Measurements from ENCODE around the gene NRN1. TPM values are rescaled to one million over a fixed set of nuclear protein-coding genes. Genes with fewer than 3 reads are reported as not detected.

NRN1 gene
- total RNA-seq, 2 experiments from 2014 or later = 0.61 to 0.86 TPM

GRCh38 chr6:6003621-6004366, 2.9 kb downstream of the NRN1 start:
- POLR2A ChIA-PET = no interaction called here
- CTCF ChIA-PET = interaction anchor here (1.8 kb wide), 1 partner anchor 9 kb away, joined by 7 read pairs; no protein-coding TSS in a partner anchor

GRCh38 chr6:6002848-6003620, 3.7 kb downstream of the NRN1 start:
- ChIA-PET CTCF (interaction anchor here (1.8 kb wide), 1 partner anchor 9 kb away, joined by 7 read pairs; no protein-coding TSS in a partner anchor), POLR2A (no interaction called here)

DNA sequence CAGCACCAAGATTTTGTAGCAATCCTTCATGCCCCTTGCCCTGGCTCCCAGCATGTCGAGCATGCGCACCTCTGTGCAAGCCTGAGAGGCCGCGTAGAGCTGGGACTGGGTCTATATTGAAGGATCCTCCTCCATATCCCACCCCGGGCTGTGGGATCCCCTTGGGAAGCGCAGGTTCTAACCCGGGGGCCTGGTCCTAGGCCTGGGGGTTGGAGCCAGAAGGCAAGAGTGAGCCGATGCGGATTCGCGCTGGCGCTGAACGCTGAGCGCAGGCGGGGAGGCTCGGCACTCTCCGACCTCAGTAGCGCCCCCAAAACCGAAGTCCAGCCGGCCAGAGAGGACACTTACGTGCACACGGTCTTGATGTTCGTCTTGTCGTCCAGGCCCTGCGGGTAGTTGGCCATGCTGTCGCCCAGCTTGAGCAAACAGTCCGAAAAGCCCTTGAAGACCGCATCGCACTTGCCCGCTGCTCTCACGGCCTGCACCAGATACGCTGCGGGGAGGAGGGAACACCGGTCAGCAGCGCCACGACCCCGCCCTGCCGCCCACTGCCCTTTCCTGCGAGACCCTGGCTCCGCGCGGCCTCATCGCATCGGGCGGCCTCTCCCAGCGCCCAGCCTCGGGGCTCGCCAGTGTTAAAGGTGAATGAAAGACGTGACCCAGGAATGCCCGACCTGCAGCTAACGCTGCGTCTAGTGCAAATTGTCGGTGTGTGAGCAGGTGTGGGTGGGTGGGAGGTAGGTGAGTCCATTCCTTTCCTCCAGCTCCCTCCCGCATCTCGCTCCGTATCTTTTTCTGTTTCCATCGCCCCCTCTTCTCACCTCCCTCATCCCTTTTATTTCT, 4.5 kb downstream of the NRN1 start:
- CTCF ChIA-PET = no interaction called here
- POLR2A ChIA-PET = no interaction called here

GRCh38 chr6:6001443-6001842, 5.3 kb downstream of the NRN1 start:
- ChIA-PET CTCF (no interaction called here), POLR2A (no interaction called here)

GRCh38 chr6:5999688-6000608, 6.8 kb downstream of the NRN1 start:
- CTCF ChIA-PET = interaction anchor here (0.7 kb wide), 1 partner anchor 98 kb away, joined by 5 read pairs; no protein-coding TSS in a partner anchor

DNA sequence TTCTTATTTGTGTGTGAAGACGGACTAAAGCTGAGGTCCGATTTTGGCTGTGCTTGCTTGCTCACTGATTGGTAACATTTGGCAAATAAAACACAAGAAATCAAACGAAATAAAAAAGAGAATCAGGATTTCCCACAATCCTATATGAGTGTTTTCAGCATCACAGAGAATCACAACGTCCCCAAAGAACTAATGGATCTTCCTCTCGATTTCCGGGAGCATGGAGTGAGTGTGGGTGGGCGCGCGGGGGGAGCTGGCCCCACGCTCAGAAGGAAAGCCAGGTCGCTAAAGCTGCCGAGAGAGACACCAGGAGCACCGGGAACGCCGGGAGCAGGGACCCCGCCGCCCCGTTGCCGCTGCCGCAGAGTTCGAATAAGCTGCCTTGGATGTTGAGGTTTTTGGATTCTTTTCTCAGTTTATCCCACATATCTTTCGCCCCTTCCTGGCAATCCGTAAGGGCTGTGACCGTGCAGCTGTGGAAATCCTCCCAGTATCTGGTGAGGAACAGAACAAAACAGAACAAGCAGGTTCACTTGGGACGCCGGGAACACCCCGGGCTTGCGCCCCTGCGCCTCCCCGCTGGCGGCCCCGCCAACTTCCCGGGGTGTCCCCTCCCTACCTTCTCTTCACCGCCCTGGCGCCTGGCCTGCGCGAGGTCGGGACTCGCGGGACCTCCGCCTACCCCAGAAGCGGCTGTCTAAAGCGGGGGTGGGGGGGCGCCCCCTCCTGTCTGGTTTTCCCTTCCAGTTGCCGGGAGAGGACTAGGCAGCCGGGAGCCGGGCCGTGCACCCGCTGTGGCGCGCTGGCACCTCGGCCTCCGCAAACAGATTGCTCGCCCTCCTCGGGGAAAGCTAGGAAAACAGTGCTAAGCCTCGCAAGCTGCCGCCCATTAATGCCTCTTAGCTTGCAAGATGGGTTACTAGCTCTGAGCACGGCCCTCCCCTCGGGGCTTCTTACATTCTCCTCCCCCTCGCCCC, 7.7 kb downstream of the NRN1 start:
- ChIA-PET POLR2A (no interaction called here), CTCF (no interaction called here)

More at GRCh38 chr6:5999688-6000608, 6.8 kb downstream of the NRN1 start:
- POLR2A ChIA-PET = no interaction called here

- POLR2A ChIA-PET = no interaction called here
- CTCF ChIA-PET = interaction anchor here (1.4 kb wide), 1 partner anchor 11 kb away, joined by 4 read pairs; no protein-coding TSS in a partner anchor
Observed at GRCh38 chr6:5998236-5998635, 8.5 kb downstream of the NRN1 start.

- CTCF ChIA-PET = interaction anchor here (1.4 kb wide), 1 partner anchor 11 kb away, joined by 4 read pairs; no protein-coding TSS in a partner anchor
Observed at GRCh38 chr6:5997420-5997987, 9.2 kb downstream of the NRN1 start.

DNA sequence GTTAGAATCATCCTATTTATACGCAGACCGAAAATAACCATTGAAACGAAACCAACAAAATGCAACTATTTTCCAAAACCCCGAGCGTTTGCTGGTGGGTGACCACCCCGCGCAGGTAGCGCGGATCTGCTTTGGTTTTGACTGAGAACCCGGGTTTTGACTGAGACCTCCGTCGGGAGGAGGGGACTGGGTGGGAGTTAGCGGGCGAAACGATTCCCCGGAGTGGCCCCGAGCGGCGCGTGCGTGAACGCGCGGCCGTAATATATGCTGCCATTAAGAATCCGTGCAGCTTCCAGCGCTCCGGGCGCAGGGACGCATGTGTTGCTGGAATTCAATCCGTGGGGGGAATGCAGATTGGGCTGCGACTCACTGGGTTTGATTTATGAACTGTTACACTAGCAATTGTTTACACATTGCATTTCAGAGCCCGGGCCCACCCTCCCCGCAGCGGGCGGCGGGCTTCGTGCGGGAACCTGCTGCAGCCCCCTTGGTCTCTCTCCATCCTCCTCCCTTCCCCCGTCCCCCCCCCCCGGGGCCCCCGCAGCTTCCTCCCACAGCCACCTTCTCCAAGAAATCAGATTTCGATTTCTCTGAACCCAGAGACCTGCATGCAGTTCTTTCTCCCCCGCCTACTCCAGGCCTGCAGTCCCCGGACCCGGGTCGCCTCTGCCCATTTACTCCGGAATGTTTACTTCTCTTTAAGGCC, 9.9 kb downstream of the NRN1 start:
- ChIA-PET POLR2A (no interaction called here), CTCF (interaction anchor here (1.4 kb wide), 1 partner anchor 12 kb away, joined by 4 read pairs; no protein-coding TSS in a partner anchor)

More at GRCh38 chr6:5997420-5997987, 9.2 kb downstream of the NRN1 start:
- POLR2A ChIA-PET = no interaction called here

DNA sequence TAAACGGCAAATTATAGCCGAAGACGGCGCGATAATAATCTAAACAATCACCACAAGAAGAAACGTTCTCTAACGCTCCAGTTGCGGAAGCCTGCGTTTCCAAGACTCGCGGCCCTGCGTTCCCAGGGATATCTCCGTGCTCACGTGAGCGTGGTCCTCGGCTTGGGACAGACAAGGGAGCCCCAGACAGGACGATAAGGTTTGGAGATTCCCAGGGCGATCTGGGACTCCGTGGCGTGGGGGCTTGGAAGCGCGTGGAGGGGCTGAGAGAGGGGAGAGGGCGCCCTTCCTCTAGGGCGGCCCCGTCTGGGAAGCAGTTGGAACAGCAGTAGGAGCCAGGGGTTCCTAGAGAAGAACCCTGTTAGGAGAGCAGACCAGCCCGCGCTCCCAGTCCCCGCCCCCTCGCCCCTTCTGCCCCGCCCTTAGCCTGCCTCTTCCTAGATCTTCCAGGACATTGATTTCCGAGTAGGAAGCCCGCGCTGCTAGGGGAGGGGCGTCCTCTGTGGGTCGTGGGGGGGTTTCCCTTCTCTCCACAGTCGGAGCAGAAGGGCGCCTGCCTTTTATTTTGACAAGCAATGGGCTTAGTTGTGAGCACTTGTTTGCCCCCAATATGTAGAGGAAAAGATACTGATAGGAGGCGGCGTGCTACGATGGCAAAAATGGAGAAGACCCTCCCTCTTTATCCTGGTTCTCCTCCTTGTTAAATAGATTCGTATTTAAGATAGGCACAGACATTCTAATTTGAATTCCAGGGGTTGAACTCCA, 10.6 kb downstream of the NRN1 start:
- ChIA-PET CTCF (no interaction called here), POLR2A (no interaction called here)

DNA sequence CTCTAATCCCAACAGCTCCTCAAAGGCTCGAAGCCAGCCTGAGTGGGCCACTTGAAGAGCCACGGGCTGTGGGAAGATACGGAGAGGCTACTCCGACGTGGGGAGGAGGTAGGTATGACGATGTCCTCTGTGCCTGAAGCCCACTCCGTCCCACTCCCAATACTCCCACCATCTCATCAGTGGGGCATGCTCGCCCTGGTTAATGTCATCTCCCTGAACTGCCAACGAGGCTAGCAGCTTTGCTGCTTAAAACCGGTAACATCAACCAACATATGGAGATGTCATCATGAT, 11.1 kb downstream of the NRN1 start:
- ChIA-PET POLR2A (no interaction called here), CTCF (interaction anchor here (1.9 kb wide), 1 partner anchor 12 kb away, joined by 9 read pairs; the partner anchor contains the start of gene NRN1)

DNA sequence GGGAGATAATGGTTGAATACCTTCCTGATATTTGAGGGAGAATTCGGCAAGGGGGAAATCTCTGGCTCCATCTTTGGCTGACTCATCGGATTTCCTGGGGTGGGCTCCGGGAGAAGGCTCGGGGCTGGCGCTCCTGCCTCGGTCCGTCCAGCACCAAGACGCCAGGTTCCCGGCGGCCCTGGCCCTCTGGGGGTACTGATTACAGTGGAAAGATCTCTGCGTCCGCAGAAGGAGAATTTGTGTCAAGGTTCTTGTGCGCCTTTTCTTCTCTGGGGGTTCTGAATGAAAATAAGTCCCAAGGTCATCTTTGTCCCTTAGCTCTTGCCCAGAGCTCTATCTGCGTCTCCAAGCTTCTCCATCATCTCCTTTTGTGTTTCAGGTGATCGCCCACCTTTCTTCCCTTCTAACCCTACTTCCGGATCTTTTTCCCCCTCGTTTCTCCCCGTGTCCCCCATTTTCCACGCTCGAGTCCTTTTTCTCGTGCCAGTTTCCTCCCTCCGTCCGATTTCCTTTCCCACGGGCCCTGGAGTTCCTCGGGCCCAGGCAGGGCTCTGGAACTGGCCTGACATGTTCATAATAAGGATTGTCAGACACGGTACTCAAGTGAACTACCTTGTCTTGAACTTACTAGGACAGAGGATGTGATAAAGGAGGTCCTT, 11.6 kb downstream of the NRN1 start:
- ChIA-PET POLR2A (no interaction called here), CTCF (interaction anchor here (1.2 to 1.9 kb wide), 3 partner anchors 9 to 20 kb away, joined by 3 to 9 read pairs (median 7); partner anchors contain the start of gene NRN1)

DNA sequence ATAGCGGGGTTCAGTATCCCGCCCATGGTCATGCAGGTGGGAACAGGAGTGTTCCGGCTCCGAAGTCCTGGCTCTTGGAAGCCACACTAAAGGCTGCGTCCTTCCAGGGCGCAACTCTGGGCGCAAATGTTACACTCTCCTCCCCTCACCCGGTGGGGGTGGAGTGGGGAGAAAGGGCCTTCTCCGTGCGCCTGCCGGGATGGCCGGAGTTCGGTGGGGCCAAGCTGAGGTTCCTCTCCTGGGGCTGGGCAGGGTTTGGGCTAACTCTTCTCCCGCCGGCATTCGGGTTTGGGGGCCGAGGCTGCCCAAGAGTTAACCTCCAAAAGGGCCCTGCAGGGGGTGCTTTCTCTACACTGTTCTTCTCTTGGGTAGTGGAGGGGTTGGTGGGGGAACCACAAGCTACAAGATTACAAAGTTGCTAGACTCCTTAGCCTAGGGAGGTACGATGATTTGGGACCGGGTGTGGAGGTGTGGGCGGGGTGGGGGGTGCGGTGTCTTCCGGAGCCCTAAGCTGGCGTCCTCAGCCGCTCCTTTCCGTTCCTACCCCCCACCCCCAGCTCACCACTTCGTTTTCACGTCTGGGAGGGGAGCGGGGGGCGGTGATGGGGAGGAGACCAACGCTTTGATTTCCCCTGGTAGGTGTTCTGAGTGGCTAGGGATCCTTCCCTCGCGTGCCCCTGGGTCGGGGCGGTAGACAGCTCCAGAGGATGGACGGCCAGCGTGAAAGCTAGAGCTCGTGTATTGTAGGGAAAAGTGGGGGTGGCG, 12.3 kb downstream of the NRN1 start:
- POLR2A ChIA-PET = no interaction called here
- CTCF ChIA-PET = interaction anchor here (1.2 to 1.9 kb wide), 3 partner anchors 9 to 20 kb away, joined by 3 to 9 read pairs (median 7); partner anchors contain the start of gene NRN1

- ChIA-PET CTCF (no interaction called here), POLR2A (no interaction called here)
Observed at GRCh38 chr6:5992551-5993225, 14.0 kb downstream of the NRN1 start.
